HG03520 (cell line): Measurements from ENCODE around the gene SUPT3H.

Experiments
- ATAC-seq: cut with Tn5 transposase; IDR thresholded peaks from one replicate; pipeline ENCODE4 v1.9.1; 2021; ENCODE audit warnings: mild to moderate bottlenecking, moderate library complexity; ENCODE audit not compliant: unreplicated experiment

The SUPT3H gene

GRCh38 chr6:45377554-45378333 lies at the start of gene SUPT3H:
TSS of gene SUPT3H (minus strand) at chr6:45377934.
- peak; percentile 81 for ATAC-seq

- ATAC-seq: no peak
Observed at GRCh38 chr6:45426251-45426650, 48.5 kb upstream of the SUPT3H start.

GRCh38 chr6:45424451-45424861 lies 46.7 kb upstream of the SUPT3H start:
- no peak for ATAC-seq

- no peak for ATAC-seq
Observed at GRCh38 chr6:45423824-45424450, 46.2 kb upstream of the SUPT3H start.

- ATAC-seq: no peak
Observed at GRCh38 chr6:45423111-45423823, 45.5 kb upstream of the SUPT3H start.

- ATAC-seq: no peak
Observed at GRCh38 chr6:45422503-45423110, 44.9 kb upstream of the SUPT3H start.

GRCh38 chr6:45421709-45422502 lies 44.2 kb upstream of the SUPT3H start:
- ATAC-seq: no peak

- no peak for ATAC-seq
Observed at GRCh38 chr6:45420909-45421708, 43.4 kb upstream of the SUPT3H start.

GRCh38 chr6:45420083-45420908 lies 42.6 kb upstream of the SUPT3H start:
- ATAC-seq: no peak

- no peak for ATAC-seq
Observed at GRCh38 chr6:45419571-45420082, 41.9 kb upstream of the SUPT3H start.

GRCh38 chr6:45417436-45417835 lies 39.7 kb upstream of the SUPT3H start:
- ATAC-seq: no peak

GRCh38 chr6:45416700-45417099 lies 39.0 kb upstream of the SUPT3H start:
- ATAC-seq: no peak

GRCh38 chr6:45415788-45416518 lies 38.2 kb upstream of the SUPT3H start:
- ATAC-seq: no peak

GRCh38 chr6:45415315-45415714 lies 37.6 kb upstream of the SUPT3H start:
- ATAC-seq: no peak

- no peak for ATAC-seq
Observed at GRCh38 chr6:45411959-45412358, 34.2 kb upstream of the SUPT3H start.

- ATAC-seq: no peak
Observed at GRCh38 chr6:45400021-45400420, 22.3 kb upstream of the SUPT3H start.

- ATAC-seq: no peak
Observed at GRCh38 chr6:45398075-45398813, 20.5 kb upstream of the SUPT3H start.
